Tibial artery (tissue), 4 donors: ENCODE data around the gene NEK1.
A peak's percentile ranks its signal among the peaks of the same experiment; 100 is the strongest.

Experiments
- DNase-seq, 2 donors: peaks; one replicate each; pipeline ENCODE4 v3.0.0-alpha.2; 2019
- H3K27ac ChIP-seq, 2 donors: fragments of 200-600 bp; sonication (generic) in 1 of 2; 1 replicate in 1 of 2; 2 replicates in 1 of 2; pipeline ENCODE4 v1.5.1; 2018 to 2019; ENCODE audit warnings: mild to moderate bottlenecking in 1 of 2
- H3K27me3 ChIP-seq, 2 donors: fragments of 200-600 bp; sonication (generic) in 1 of 2; one replicate each; pipeline versions ENCODE4 v1.5.1 to v1.6.0; 2016 to 2019
- H3K36me3 ChIP-seq, 3 donors: fragments of 200-600 bp; sonication (generic) in 2 of 3; one replicate each; pipeline ENCODE4 v1.5.1; 2016 to 2019; ENCODE audit warnings: mild to moderate bottlenecking in 2 of 3
- H3K4me1 ChIP-seq, 4 donors: fragments of 200-600 bp; sonication (generic) in 2 of 4; 1 replicate in 3 of 4; 2 replicates in 1 of 4; pipeline ENCODE4 v1.5.1; 2016 to 2019
- H3K4me3 ChIP-seq, 2 donors: fragments of 200-600 bp; sonication (generic) in 1 of 2; 1 replicate in 1 of 2; 2 replicates in 1 of 2; pipeline ENCODE4 v1.5.1; 2018 to 2019; ENCODE audit warnings: mild to moderate bottlenecking in 2 of 2
- H3K9me3 ChIP-seq, 3 donors: fragments of 200-600 bp; sonication (generic) in 1 of 3; one replicate each; pipeline ENCODE4 v1.5.1; 2016 to 2019
- CTCF ChIP-seq, 2 experiments: fragments of 200-600 bp in 1 of 2; fragments of 450-650 bp in 1 of 2; IDR thresholded peaks; one replicate each; pipeline ENCODE4 v1.5.1; 2017 to 2019; ENCODE audit warnings: antibody characterized with exemption in 2 of 2, mild to moderate bottlenecking in 1 of 2, moderate library complexity in 1 of 2
- intact Hi-C: fragments of 100-400 bp; cut with DNase I; formaldehyde crosslinking; loops from one replicate; pipeline ENCODE4 v1.15.0; 2023; ENCODE audit warnings: low total_unique reads

NEK1 gene

GRCh38 chr4:169410839-169411770 is 201.3 kb downstream of the NEK1 start:
- no peak for TF ChIP-seq CTCF (IDR thresholded peaks at IDR 0.05)
- peak in 1 of 2 donors; percentile 29 for DNase-seq
- H3K4me1 ChIP-seq: no peaks in the 10 kb centered on the region
- H3K4me3 ChIP-seq: no peak overlapping the region
- H3K36me3 ChIP-seq: no peaks in the 10 kb centered on the region
- intact Hi-C loops: no loop called here
- no peaks in the 10 kb centered on the region for H3K9me3 ChIP-seq
- H3K27me3 ChIP-seq: no peaks in the 10 kb centered on the region
- H3K27ac ChIP-seq: no peak overlapping the region

DNA sequence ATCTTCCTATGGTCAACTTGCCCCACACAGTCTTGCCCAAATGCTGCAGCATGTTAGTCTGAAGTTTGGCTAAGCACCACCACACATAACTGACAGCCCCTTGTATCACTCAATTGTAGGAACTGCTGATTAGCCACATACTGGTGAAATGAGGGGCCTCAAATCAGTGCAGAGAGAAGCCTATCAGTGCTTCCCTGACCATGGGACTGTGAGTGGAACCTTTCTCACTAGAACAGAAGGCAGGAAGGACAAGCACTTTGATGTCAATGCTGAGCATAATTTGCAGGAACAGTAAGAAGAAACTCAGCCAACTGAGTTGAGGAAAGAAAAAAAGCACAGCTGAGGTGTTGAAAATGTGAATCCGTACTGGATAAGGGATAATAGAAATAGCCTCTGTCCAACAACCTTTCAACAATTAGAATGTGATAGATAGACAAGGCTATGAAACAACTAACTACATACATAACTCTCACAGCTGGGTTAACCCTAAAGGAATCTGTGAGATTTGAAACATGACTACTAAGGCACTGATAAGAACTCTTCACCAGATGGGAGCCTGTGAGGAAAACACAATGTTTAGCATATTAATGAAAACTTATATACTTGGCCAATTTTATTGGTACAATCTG is 205.1 kb downstream of the NEK1 start:
- Histone ChIP-seq H3K27ac (no peak overlapping the region), H3K9me3 (no peaks in the 10 kb centered on the region), H3K4me3 (no peak overlapping the region), H3K27me3 (no peaks in the 10 kb centered on the region), H3K36me3 (peaks cover 0 to 10% (median 0%) of the 10 kb centered on the region in 3 donors), H3K4me1 (no peaks in the 10 kb centered on the region)
- DNase-seq: no peak
- intact Hi-C loops: no loop called here
- no peak for TF ChIP-seq CTCF (IDR thresholded peaks at IDR 0.05)

DNA sequence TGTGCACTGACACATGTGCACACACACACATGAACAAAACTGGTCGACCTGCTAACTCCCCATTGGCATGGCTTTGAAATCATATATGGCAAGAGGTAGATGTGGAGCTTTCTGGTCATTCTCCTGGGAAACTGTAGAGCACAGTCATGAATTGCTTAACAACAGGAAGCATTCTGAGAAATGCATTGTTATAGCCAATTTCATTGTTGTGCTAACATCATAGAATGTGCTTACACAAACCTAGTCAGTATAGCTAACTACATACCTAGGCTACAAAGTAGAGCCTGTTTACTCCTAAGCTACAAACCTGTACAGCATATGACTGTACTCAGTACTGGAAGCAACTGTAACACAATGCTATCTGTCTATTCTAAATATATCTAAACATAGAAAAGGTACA is 207.4 kb downstream of the NEK1 start:
- DNase-seq: no peak
- no peak for TF ChIP-seq CTCF (IDR thresholded peaks at IDR 0.05)
- Histone ChIP-seq H3K9me3 (no peaks in the 10 kb centered on the region), H3K27me3 (no peaks in the 10 kb centered on the region), H3K36me3 (peaks cover 0 to 10% (median 0%) of the 10 kb centered on the region in 3 donors), H3K27ac (no peak overlapping the region), H3K4me1 (no peaks in the 10 kb centered on the region), H3K4me3 (no peak overlapping the region)
- intact Hi-C loops: no loop called here

DNA sequence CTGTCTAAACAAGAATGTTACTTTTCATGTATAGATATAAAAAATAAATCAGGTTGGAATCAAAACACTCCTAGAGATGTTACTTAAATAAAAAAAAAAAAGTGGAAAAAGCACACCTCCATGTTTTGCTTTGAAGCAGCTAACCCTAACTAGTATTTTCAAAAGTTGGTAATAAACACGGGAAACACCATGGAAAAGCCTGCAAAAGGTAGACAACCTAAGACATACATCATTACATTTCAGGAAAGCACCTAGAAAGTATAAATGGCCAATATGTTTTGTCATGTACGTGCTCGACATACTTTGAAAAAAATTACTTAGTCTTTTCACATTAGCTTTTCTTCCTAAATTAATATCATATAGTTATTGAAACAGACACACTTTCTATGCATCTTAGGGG is 211.6 kb downstream of the NEK1 start:
- Histone ChIP-seq H3K27ac (no peak overlapping the region), H3K36me3 (peaks cover 0 to 15% (median 13%) of the 10 kb centered on the region in 3 donors), H3K4me1 (peaks cover 0 to 8% (median 0%) of the 10 kb centered on the region in 4 donors), H3K9me3 (no peaks in the 10 kb centered on the region), H3K4me3 (no peak overlapping the region), H3K27me3 (no peaks in the 10 kb centered on the region)
- no peak for DNase-seq
- no peak for TF ChIP-seq CTCF (IDR thresholded peaks at IDR 0.05)
- intact Hi-C loops: no loop called here

DNA sequence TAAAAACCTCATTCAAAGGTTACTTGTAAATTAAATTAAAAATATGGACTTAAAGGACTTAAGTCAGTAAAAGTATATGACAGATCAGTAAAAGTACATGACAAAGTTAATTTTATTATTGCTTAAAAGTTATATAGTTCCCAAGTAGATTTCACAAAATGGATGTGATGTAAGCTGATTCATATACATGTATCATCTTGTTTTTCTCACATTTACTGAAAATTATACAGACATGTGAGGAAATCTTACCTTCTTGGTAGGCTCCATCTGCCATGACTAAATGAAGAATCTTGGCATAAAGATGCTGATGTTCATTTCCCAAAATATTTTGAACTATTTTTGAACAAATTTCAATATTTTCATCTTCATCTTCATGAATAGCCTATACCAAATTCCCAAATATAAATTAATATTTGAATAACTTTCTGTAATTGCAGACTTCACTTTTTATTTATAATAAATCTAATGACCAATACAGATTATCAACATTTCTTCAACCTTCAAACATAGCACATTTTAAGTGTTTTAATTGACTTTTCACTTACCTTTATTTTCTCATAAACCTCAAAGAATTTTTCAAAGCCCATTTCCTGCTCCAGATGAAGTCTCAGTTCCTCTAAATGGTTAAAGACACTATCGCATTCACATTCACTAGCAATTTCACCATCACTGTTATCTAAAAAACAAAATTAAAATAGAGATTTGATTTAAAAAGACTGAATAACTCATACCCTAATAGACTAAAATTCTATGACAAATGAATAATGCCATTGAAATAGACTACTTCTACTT is 212.2 kb downstream of the NEK1 start:
- Histone ChIP-seq H3K4me1 (peaks cover 0 to 8% (median 0%) of the 10 kb centered on the region in 4 donors), H3K9me3 (no peaks in the 10 kb centered on the region), H3K36me3 (peaks cover 0 to 15% (median 7%) of the 10 kb centered on the region in 3 donors), H3K4me3 (no peak overlapping the region), H3K27me3 (no peaks in the 10 kb centered on the region), H3K27ac (no peak overlapping the region)
- DNase-seq: no peak
- TF ChIP-seq CTCF (IDR thresholded peaks at IDR 0.05): no peak
- intact Hi-C loops: no loop called here
